Hepatocyte (in vitro differentiated cells): ENCODE data around the gene ZBTB33. TPM values are rescaled to one million over a fixed set of nuclear protein-coding genes. Genes with fewer than 3 reads are reported as not detected.

Experiments
- DNase-seq: peaks from one replicate; pipeline ENCODE4 v3.0.0-alpha.2; 2016; ENCODE audit warnings: low spot score
- H2AFZ ChIP-seq: fragments of 200-600 bp; sonication (generic); 2 replicates; pipeline ENCODE4 v1.6.0; 2016; ENCODE audit warnings: antibody characterized with exemption, mild to moderate bottlenecking
- H3K27ac ChIP-seq: fragments of 200-600 bp; sonication (generic); 2 replicates; pipeline ENCODE4 v1.5.1; 2016; ENCODE audit warnings: mild to moderate bottlenecking
- H3K27me3 ChIP-seq: fragments of 200-600 bp; sonication (generic); 2 replicates; pipeline ENCODE4 v1.6.1; 2016
- H3K36me3 ChIP-seq: fragments of 200-600 bp; sonication (generic); replicated peaks from 2 replicates; pipeline ENCODE4 v1.5.1; 2016; ENCODE audit warnings: low read depth; ENCODE audit not compliant: insufficient read depth
- H3K4me1 ChIP-seq: fragments of 200-600 bp; sonication (generic); 2 replicates; pipeline ENCODE4 v1.5.1; 2016; ENCODE audit warnings: mild to moderate bottlenecking, moderate library complexity; ENCODE audit not compliant: insufficient read depth
- H3K4me2 ChIP-seq: fragments of 200-600 bp; sonication (generic); 2 replicates; pipeline ENCODE4 v1.6.0; 2016
- H3K4me3 ChIP-seq: fragments of 200-600 bp; sonication (generic); 2 replicates; pipeline ENCODE4 v1.5.1; 2016; ENCODE audit warnings: mild to moderate bottlenecking
- H3K79me2 ChIP-seq: fragments of 200-600 bp; sonication (generic); 2 replicates; pipeline ENCODE4 v1.6.0; 2017; ENCODE audit warnings: mild to moderate bottlenecking
- H3K9me2 ChIP-seq: fragments of 200-600 bp; sonication (generic); replicated peaks from 2 replicates; pipeline ENCODE4 v1.6.0; 2017; ENCODE audit warnings: mild to moderate bottlenecking; ENCODE audit not compliant: insufficient read depth
- H3K9me3 ChIP-seq: fragments of 200-600 bp; sonication (generic); 2 replicates; pipeline ENCODE4 v1.5.1; 2016; ENCODE audit warnings: low read depth, mild to moderate bottlenecking
- H4K20me1 ChIP-seq: fragments of 200-600 bp; sonication (generic); 2 replicates; pipeline ENCODE4 v1.6.0; 2016; ENCODE audit warnings: mild to moderate bottlenecking; ENCODE audit not compliant: insufficient read depth, poor library complexity, severe bottlenecking
- EZH2 ChIP-seq: fragments of 200-600 bp; sonication (generic); IDR thresholded peaks from 2 replicates; pipeline ENCODE4 v1.6.1; 2016; ENCODE audit warnings: antibody characterized with exemption, mild to moderate bottlenecking, borderline replicate concordance
- EZH2phosphoT487 ChIP-seq: fragments of 200-600 bp; sonication (generic); IDR thresholded peaks from one replicate; pipeline ENCODE4 v1.6.1; 2018; ENCODE audit warnings: antibody characterized with exemption, mild to moderate bottlenecking, low read depth, moderate library complexity; ENCODE audit not compliant: unreplicated experiment, severe bottlenecking
- WGBS: methylation state at CpG from one replicate; pipeline ENCODE4 v1.1.6; 2016; ENCODE audit warnings: low lambda C conversion rate; ENCODE audit errors: missing lambda C conversion rate; 5-methylcytosine and 5-hydroxymethylcytosine counted together
- polyA plus RNA-seq: library from polyadenylated mRNA; unstranded; fragments of >200 nt; fragmentation: Nextera tagmentation; extraction: Ambion mirVana; gene quantifications from 2 replicates; pipeline ENCODE4 v1.2.1, GENCODE V29; 2016
- total RNA-seq: library from RNA; depleted of rRNA; stranded (reverse); fragments of >200 nt; gene quantifications from 2 replicates; pipeline ENCODE4 v1.2.3, GENCODE V29; 2014
- TF ChIP-seq, protein P1 (sequence below): fragments of 200-600 bp; sonication (generic); IDR thresholded peaks from 2 replicates; pipeline ENCODE4 v1.5.1; 2016; ENCODE audit warnings: antibody characterized with exemption, mild to moderate bottlenecking; ENCODE audit not compliant: poor library complexity

Gene ZBTB33
- total and polyA plus RNA-seq, 2 experiments from 2014 or later, result 5.5 to 25.2 TPM

DNA sequence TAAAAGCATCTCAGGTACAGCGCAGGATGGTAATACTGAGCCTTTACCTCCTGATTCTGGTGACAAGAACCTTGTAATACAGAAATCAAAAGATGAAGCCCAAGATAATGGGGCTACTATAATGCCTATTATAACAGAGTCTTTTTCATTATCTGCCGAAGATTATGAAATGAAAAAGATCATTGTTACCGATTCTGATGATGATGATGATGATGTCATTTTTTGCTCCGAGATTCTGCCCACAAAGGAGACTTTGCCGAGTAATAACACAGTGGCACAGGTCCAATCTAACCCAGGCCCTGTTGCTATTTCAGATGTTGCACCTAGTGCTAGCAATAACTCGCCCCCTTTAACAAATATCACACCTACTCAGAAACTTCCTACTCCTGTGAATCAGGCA lies 3.2 kb downstream of the ZBTB33 start:
- 79% methylated on average over 6 of the region's 6 CpGs for WGBS
- Histone ChIP-seq H4K20me1 (no peaks in the 10 kb centered on the region), H3K9me2 (no peaks in the 10 kb centered on the region), H2AFZ (no peak overlapping the region), H3K4me2 (no peak overlapping the region), H3K4me1 (no peaks in the 10 kb centered on the region), H3K4me3 (no peak overlapping the region), H3K27ac (no peak overlapping the region), H3K36me3 (no peaks in the 10 kb centered on the region), H3K27me3 (no peaks in the 10 kb centered on the region), H3K79me2 (peaks cover 20% of the 10 kb centered on the region), H3K9me3 (no peaks in the 10 kb centered on the region)
- no peak for DNase-seq
- TF ChIP-seq EZH2phosphoT487, result no peak
- no peak for TF ChIP-seq EZH2
- TF ChIP-seq, protein P1, sequence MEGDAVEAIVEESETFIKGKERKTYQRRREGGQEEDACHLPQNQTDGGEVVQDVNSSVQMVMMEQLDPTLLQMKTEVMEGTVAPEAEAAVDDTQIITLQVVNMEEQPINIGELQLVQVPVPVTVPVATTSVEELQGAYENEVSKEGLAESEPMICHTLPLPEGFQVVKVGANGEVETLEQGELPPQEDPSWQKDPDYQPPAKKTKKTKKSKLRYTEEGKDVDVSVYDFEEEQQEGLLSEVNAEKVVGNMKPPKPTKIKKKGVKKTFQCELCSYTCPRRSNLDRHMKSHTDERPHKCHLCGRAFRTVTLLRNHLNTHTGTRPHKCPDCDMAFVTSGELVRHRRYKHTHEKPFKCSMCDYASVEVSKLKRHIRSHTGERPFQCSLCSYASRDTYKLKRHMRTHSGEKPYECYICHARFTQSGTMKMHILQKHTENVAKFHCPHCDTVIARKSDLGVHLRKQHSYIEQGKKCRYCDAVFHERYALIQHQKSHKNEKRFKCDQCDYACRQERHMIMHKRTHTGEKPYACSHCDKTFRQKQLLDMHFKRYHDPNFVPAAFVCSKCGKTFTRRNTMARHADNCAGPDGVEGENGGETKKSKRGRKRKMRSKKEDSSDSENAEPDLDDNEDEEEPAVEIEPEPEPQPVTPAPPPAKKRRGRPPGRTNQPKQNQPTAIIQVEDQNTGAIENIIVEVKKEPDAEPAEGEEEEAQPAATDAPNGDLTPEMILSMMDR, result no peak

DNA sequence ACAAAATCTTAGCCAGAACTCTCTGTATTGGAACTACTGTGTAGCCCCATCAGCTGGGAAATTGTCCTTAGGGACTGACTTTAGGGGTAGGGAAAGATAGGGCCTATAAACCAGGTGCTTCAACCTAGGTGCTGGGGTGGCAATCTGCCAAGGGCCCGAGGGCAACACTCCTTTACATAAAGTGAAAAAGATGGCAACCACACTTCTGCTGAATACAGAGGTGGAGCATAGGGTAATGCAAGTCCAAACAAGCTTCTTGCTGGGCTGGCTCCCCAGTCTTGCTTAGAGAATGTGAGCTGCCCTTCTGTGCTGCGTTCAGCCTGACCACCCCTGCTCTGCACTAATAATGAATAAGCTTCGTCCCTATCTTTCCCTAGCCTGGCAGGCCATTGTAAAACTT lies 9.8 kb downstream of the ZBTB33 start:
- 59% methylated on average over 3 of the region's 3 CpGs for WGBS
- H3K4me2 ChIP-seq, result no peak overlapping the region
- no peak for DNase-seq

DNA sequence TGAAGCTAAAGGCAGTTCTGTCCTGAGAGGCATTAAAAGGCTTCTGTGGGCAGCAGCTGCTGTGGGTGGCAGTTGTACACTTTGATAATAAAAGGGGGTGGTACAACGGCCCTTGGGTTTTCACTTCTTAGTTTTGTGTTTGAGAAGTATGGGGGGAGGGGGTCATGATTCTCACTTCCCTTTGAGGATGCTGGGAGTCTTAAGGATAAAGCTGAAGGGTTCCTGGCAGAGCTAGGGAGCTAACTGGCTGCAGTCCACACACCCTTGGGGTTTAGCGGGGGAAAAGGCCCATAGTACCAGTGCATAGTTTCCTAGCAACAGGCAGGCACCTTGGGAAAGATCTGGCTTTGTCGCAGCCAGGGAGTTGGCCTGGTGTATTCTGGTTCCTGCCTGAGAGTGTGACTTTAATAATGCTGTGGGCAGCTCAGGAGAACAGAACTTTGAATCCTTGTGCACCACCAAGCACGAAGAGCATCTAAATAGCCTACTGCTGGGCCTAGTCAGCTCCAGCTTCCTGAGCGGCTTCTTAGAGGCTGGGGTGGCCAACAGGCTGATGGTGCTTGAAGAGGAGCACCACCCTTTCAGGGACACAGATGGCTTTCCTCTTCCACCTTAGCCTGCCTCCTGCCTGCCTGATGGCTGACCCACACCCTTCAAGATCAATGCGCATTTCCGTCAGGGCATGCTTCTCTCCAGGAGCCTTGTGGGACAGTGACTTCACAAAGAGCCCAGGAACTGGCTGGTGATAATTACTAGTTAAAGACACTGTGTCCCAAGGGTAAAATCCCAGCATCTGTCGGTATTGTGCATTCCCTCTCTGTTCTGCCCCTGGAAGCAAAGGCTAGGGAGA lies 12.5 kb downstream of the ZBTB33 start:
- Histone ChIP-seq H3K4me3 (no peak overlapping the region), H3K9me2 (no peaks in the 10 kb centered on the region), H3K27ac (no peak overlapping the region), H4K20me1 (no peaks in the 10 kb centered on the region), H3K79me2 (no peaks in the 10 kb centered on the region), H3K27me3 (no peaks in the 10 kb centered on the region), H3K4me2 (no peak overlapping the region), H3K36me3 (no peaks in the 10 kb centered on the region), H3K4me1 (no peaks in the 10 kb centered on the region), H3K9me3 (no peaks in the 10 kb centered on the region), H2AFZ (no peak overlapping the region)
- TF ChIP-seq, protein P1, result no peak
- TF ChIP-seq EZH2 (no peak), EZH2phosphoT487 (no peak)
- 77% methylated on average over 8 of the region's 8 CpGs for WGBS
- no peak for DNase-seq

More for the DNA sequence above, 9.8 kb downstream of the ZBTB33 start:
- Histone ChIP-seq H3K79me2 (no peaks in the 10 kb centered on the region), H3K9me2 (no peaks in the 10 kb centered on the region), H2AFZ (no peak overlapping the region), H4K20me1 (no peaks in the 10 kb centered on the region), H3K4me1 (no peaks in the 10 kb centered on the region), H3K9me3 (no peaks in the 10 kb centered on the region), H3K27me3 (no peaks in the 10 kb centered on the region), H3K27ac (no peak overlapping the region), H3K36me3 (no peaks in the 10 kb centered on the region), H3K4me3 (no peak overlapping the region)
- TF ChIP-seq, protein P1, result no peak
- no peak for TF ChIP-seq EZH2phosphoT487
- TF ChIP-seq EZH2, result no peak
